Measurements from ENCODE around the gene OTUB1. TPM values are rescaled to one million over a fixed set of nuclear protein-coding genes. Genes with fewer than 3 reads are reported as not detected.

Gene OTUB1
- total RNA-seq, 1 experiment from 2014 or later, result 87.0 TPM

DNA sequence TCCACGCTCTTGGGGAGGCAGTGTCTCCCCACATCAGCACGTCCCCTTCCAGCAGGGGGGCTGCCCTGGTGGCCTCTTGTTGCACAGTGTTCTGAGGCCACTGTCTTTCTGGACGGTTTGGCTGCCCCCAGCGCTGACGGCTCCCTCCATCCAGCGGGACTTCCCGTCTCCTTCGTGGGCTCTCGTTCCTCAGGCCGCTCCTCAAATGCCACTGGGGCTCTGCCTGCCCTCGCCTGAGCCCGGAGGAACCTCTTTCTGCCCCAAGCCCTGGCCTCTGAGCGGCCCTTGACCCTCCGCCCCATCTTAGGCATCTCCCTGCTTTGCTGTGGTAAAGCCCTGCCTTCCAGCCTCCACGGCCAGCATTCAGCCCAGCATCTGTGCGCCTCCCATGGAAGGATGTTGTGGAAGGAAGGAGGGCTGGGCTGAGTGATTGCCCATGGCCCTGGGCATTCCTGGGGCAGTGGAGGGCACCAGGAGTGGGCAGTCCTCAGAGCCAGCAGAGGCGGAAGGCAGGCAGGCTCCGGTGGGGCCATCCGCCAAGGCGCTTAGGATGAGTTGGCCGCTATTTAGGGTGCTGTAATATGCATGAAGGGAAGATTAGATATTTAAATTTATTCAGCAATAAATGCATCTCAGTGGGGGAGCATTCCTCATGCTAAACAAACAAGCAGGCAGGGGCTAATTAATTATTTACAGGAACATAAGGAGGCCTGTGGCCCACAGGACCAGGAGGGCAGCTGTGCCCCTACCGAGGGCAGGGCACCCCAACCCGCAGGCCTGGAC is 17.8 kb downstream of the OTUB1 start:
- 0 out of 4 replicates have a peak, but pooled peaks cover 0 to 6% of the 10 kb centered on the region in 2 experiments for H3K36me3 ChIP-seq (ENCODE audit: control insufficient read depth in 1 of 2, insufficient read depth in 2 of 2, low read length in 2 of 2)
- H3K27ac ChIP-seq (ENCODE audit: low read depth, low read length), result no peak overlapping the region
- no peaks in the 10 kb centered on the region for H3K9me2 ChIP-seq (ENCODE audit: insufficient read depth)
- intact Hi-C loops (cut with micrococcal nuclease), result loop anchor here (10.0 kb wide), 1 partner anchor 141 kb away; no protein-coding TSS in a partner anchor
- no peak overlapping the region for H3K4me3 ChIP-seq (replicated peaks in 1 of 2; ENCODE audit: low read depth in 1 of 2, low read length in 2 of 2)
- DNase-seq (ENCODE audit: low read depth, low spot score) (no peak), ATAC-seq (no peak)
- no peaks in the 10 kb centered on the region for H3K9me3 ChIP-seq (ENCODE audit: control insufficient read depth in 1 of 2, insufficient read depth in 1 of 2, low read depth in 1 of 2, low read length in 2 of 2)
- H3K79me2 ChIP-seq (ENCODE audit: insufficient read depth, low read length), result 0 out of 2 replicates have a peak, but pooled peaks cover 3% of the 10 kb centered on the region
- no peak overlapping the region for H2AFZ ChIP-seq (ENCODE audit: low read depth, low read length, poor library complexity, severe bottlenecking)
- TF ChIP-seq JUND (IDR thresholded peaks at IDR 0.05), result no peak
- no peak for TF ChIP-seq SRF (IDR thresholded peaks at IDR 0.05; ENCODE audit: low read depth)
- TF ChIP-seq RAD21 (IDR thresholded peaks at IDR 0.05; ENCODE audit: low read depth), result no peak
- no peak for TF ChIP-seq EZH2 (IDR thresholded peaks at IDR 0.05)
- no peak overlapping the region for H3K9ac ChIP-seq (ENCODE audit: low read length)
- H3K4me1 ChIP-seq (ENCODE audit: control insufficient read depth in 1 of 2, insufficient read depth in 2 of 2, low read length in 2 of 2), result peaks cover 18 to 37% of the 10 kb centered on the region in 2 experiments
- no peaks in the 10 kb centered on the region for H4K20me1 ChIP-seq (ENCODE audit: insufficient read depth)
- no peaks in the 10 kb centered on the region for H3K27me3 ChIP-seq (ENCODE audit: insufficient read depth, low read length)
- CTCF ChIA-PET, result no interaction called here
- no TSS peak for BruUV-seq (replicated peaks)
- no peak overlapping the region for H3K4me2 ChIP-seq (ENCODE audit: low read length)
- POLR2A ChIA-PET, result no interaction called here
- RAD21 ChIA-PET (ENCODE audit: low non-redundant PET in 1 of 2, low total read pairs in 2 of 2, uncharacterized antibody in 2 of 2, unreplicated experiment in 2 of 2), result no interaction called here

DNA sequence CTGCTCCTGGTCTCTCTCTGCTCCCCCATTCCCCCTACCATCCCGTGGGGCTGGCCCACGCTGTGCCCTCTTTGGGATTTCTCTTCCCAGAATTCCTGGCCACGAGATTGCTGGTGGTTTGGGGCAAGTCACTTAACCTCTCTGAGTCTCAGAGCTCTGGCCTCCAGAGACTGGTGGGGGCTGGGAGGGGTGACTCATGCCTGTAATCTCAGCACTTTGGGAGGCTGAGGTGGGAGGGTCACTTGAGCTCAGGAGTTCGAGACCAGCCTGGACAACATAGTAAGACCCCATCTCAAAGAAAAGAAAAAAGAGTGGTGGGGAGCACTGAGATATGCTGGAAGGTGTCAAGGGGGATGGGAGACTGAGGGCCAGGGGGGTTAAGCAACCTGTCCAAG is 18.3 kb downstream of the OTUB1 start:
- TF ChIP-seq YY1 (IDR thresholded peaks at IDR 0.05; ENCODE audit: extremely low read depth, insufficient replicate concordance, low read depth, low read length) (no peak), POLR2AphosphoS5 (IDR thresholded peaks at IDR 0.05; ENCODE audit: low read depth, low read length) (no peak), EZH2phosphoT487 (IDR thresholded peaks at IDR 0.05; ENCODE audit: borderline replicate concordance) (no peak), FOSL1 (IDR thresholded peaks at IDR 0.05; ENCODE audit: low read depth) (no peak), ZNF274 (IDR thresholded peaks at IDR 0.05; ENCODE audit: low read depth, low read length) (no peak), TCF7L2 (IDR thresholded peaks at IDR 0.05; ENCODE audit: borderline replicate concordance, extremely low read depth, insufficient read depth, insufficient read length) (no peak), CBX3 (IDR thresholded peaks at IDR 0.05; ENCODE audit: low read depth) (no peak)
- TF ChIP-seq, protein P1, sequence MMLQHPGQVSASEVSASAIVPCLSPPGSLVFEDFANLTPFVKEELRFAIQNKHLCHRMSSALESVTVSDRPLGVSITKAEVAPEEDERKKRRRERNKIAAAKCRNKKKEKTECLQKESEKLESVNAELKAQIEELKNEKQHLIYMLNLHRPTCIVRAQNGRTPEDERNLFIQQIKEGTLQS (IDR thresholded peaks at IDR 0.05), result no peak
- TF ChIP-seq, protein P2, sequence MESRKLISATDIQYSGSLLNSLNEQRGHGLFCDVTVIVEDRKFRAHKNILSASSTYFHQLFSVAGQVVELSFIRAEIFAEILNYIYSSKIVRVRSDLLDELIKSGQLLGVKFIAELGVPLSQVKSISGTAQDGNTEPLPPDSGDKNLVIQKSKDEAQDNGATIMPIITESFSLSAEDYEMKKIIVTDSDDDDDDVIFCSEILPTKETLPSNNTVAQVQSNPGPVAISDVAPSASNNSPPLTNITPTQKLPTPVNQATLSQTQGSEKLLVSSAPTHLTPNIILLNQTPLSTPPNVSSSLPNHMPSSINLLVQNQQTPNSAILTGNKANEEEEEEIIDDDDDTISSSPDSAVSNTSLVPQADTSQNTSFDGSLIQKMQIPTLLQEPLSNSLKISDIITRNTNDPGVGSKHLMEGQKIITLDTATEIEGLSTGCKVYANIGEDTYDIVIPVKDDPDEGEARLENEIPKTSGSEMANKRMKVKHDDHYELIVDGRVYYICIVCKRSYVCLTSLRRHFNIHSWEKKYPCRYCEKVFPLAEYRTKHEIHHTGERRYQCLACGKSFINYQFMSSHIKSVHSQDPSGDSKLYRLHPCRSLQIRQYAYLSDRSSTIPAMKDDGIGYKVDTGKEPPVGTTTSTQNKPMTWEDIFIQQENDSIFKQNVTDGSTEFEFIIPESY (IDR thresholded peaks at IDR 0.05; ENCODE audit: extremely low read depth, insufficient replicate concordance, low read length), result no peak
- BruUV-seq (replicated peaks), result no TSS peak
- no peak overlapping the region for H3K4me3 ChIP-seq (replicated peaks in 1 of 2; ENCODE audit: low read depth in 1 of 2, low read length in 2 of 2)
- ATAC-seq, result no peak
- H4K20me1 ChIP-seq (ENCODE audit: insufficient read depth), result no peaks in the 10 kb centered on the region
- POLR2A ChIA-PET, result no interaction called here
- H3K36me3 ChIP-seq (ENCODE audit: control insufficient read depth in 1 of 2, insufficient read depth in 2 of 2, low read length in 2 of 2), result 0 out of 4 replicates have a peak, but pooled peaks cover 0 to 6% of the 10 kb centered on the region in 2 experiments
- H3K9me3 ChIP-seq (ENCODE audit: control insufficient read depth in 1 of 2, insufficient read depth in 1 of 2, low read depth in 1 of 2, low read length in 2 of 2), result no peaks in the 10 kb centered on the region
- H3K4me2 ChIP-seq (ENCODE audit: low read length), result no peak overlapping the region
- intact Hi-C loops (cut with micrococcal nuclease), result loop anchor here (10.0 kb wide), 1 partner anchor 140 kb away; no protein-coding TSS in a partner anchor
- peaks cover 18 to 37% of the 10 kb centered on the region in 2 experiments for H3K4me1 ChIP-seq (ENCODE audit: control insufficient read depth in 1 of 2, insufficient read depth in 2 of 2, low read length in 2 of 2)
- CTCF ChIA-PET, result no interaction called here
- no peak for DNase-seq (ENCODE audit: low read depth, low spot score)
- H3K27me3 ChIP-seq (ENCODE audit: insufficient read depth, low read length), result no peaks in the 10 kb centered on the region
- RAD21 ChIA-PET (ENCODE audit: low non-redundant PET in 1 of 2, low total read pairs in 2 of 2, uncharacterized antibody in 2 of 2, unreplicated experiment in 2 of 2), result no interaction called here
- H3K9ac ChIP-seq (ENCODE audit: low read length), result no peak overlapping the region
- H3K27ac ChIP-seq (ENCODE audit: low read depth, low read length), result no peak overlapping the region
- H3K79me2 ChIP-seq (ENCODE audit: insufficient read depth, low read length), result 0 out of 2 replicates have a peak, but pooled peaks cover 3% of the 10 kb centered on the region
- H2AFZ ChIP-seq (ENCODE audit: low read depth, low read length, poor library complexity, severe bottlenecking), result no peak overlapping the region
- H3K9me2 ChIP-seq (ENCODE audit: insufficient read depth), result no peaks in the 10 kb centered on the region
